GM19397 (cell line): ENCODE measurements around the gene TMEM186.
"Not testable (repeated sequence)": the region's sequence is repeated elsewhere in the genome, so short reads cannot be mapped to it uniquely, and the experiment has no call there.

Experiments
- ATAC-seq: cut with Tn5 transposase; IDR thresholded peaks from one replicate; pipeline ENCODE4 v1.9.1; 2021; ENCODE audit warnings: mild to moderate bottlenecking, moderate library complexity; ENCODE audit not compliant: unreplicated experiment

TMEM186 gene

DNA sequence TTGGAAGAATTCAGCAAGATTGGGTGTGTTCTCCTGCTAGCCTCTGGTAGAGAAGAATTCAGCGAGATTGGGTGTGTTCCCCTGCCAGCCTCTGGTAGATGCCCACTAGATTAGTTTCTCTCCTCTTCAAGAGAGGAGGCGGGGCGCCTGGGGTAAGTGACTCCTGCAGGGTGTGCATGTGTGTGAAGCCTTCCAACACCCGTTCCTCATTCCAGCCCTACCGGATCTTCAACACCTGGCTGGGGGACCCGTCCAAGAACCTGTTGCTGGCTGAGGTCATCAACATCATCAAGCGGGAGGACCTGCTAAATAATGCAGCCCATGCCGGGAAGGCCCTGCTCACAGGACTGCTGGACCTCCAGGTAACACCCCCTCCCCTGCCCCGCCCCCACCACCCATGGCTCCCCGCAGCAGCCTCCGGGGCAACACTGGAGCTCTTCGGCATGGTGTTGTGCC, 21.3 kb downstream of the TMEM186 start:
- no peak for ATAC-seq

GRCh38 chr16:8775359-8775758, 22.1 kb downstream of the TMEM186 start:
- ATAC-seq, result no peak

- no peak for ATAC-seq
Measured at GRCh38 chr16:8774208-8774607, 23.2 kb downstream of the TMEM186 start.

- no peak for ATAC-seq
Measured at GRCh38 chr16:8773537-8773936, 23.9 kb downstream of the TMEM186 start.

DNA sequence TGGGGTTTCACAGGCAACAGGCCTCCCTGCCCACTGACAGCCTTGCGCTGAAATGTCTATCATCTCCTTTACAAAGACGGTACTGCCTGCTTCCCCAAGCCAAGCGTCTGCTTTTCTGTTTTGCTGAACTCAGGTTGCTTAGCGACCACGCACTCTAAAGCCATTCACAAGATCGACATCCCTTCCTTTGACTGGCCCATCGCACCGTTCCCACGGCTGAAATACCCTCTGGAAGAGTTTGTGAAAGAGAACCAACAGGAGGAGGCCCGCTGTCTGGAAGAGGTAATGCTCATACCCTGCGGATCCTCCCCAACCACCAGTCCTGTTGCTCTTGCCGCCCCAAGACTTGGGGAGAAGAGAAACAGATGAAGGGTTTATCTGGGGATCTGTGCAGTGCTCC, 28.7 kb downstream of the TMEM186 start:
- no peak for ATAC-seq

DNA sequence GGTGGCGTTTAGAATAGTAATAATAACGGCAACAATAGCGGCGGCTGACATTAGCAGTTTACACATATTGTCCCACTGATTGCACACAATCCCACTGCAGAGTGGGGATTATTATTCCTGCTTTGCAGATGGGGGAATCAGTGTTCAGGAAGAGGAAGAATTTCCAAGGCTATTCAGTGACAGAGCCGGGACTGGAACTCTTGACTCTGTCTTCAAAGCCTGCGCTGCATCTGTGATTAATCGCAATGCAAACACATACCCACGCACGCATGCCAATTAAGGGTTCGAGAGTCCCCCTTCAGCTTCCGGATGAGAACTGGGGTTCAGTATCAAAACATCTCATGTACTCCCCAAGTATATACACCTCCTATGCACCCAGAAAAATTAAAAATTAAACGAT, 29.2 kb downstream of the TMEM186 start:
- ATAC-seq, result no peak

GRCh38 chr16:8767176-8767575, 30.3 kb downstream of the TMEM186 start:
- ATAC-seq, result no peak

GRCh38 chr16:8764525-8765250, 32.8 kb downstream of the TMEM186 start:
- ATAC-seq, result no peak

GRCh38 chr16:8763899-8764298, 33.5 kb downstream of the TMEM186 start:
- ATAC-seq, result no peak

- ATAC-seq, result no peak
Measured at GRCh38 chr16:8763083-8763482, 34.4 kb downstream of the TMEM186 start.

DNA sequence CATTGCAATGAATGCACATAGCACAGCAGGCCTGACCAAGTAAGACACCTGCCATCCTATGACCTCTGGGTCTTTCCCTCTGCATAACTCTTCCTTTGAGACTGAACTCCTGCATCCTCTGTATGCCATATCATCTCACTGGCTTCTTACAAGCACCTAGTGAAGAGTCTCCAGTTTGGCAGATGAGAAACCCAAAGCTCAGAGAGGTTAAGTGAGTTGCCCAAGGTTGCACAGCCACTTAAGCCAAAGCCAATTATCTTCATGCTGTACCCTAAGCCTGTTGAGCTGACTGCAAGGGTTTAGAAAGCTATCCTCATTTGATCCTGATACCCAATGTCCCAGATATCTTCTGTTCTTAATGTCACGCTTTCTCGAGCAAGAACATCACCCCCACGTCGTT, 35.2 kb downstream of the TMEM186 start:
- no peak for ATAC-seq

DNA sequence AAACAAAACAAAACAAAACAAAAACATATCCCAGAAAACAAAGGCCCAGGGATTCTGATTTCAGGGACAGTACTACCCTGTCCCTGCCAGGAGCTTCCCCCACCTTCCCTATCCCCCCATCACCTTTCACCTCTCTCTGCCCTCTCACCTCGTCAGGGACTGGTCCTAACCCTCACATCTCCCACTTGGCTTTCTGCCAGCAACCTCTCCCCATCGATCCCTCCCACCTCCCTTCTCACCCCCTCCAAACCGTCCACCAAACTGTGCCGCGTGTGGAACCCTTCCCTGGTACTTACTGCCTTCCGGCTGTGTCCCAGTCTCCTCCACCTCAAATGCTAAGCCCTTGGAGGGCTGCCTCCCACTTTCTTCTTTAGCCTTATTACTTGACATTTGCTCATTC, 36.4 kb downstream of the TMEM186 start:
- no peak for ATAC-seq

- no peak for ATAC-seq
Measured at GRCh38 chr16:8760021-8760420, 37.4 kb downstream of the TMEM186 start.

DNA sequence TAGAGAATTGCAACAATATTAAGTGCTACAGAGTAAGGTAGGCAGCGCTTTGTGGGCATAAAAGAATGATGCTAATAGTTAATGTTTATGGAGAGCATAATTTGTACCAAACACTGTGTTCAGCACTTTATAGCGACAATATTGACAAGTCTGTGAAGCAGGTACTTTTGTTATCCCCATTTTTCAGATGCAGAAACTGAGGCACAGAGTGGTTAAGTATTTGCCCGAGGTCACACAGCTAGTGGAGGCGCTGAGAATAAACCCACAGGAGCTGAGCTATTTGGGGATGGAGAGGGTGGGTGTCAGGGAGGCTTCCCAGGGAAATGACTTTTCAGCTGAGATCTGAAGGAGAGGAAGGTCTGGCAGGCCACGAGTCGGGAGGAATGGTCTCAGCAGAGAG, 39.4 kb downstream of the TMEM186 start:
- ATAC-seq, result no peak

- no peak for ATAC-seq
Measured at GRCh38 chr16:8756755-8757154, 40.7 kb downstream of the TMEM186 start.

DNA sequence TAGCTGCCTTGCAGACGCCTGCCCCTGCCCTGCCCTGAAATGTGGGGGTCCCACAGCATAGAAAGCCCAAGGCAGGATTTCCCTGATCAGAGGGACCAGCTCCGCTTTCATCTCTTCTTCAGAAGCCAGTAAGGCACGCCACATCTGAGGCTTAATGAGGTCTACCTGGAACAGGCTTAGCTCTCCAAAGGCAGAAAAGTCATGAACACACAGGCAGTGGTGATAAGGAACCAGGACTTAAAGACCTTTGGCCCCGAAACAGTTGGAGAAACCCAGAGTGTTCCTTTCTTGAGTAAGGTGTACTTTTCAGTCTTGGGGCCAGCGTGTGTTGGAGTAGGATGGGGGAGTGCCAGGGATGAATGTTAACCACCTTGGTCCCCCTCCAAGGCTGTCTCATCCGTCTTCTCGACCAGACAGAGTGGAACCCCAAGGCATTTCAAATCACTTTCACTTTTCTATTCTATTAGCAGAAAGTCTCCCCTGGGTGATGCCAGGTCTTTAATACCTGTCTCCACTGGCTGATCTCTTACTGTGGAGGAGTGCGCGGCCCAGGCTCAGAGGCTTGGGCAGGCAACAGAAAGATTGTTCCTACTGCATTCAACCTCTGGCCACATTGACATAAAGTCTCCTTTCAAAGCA, 43.9 kb downstream of the TMEM186 start:
- ATAC-seq, result no peak

DNA sequence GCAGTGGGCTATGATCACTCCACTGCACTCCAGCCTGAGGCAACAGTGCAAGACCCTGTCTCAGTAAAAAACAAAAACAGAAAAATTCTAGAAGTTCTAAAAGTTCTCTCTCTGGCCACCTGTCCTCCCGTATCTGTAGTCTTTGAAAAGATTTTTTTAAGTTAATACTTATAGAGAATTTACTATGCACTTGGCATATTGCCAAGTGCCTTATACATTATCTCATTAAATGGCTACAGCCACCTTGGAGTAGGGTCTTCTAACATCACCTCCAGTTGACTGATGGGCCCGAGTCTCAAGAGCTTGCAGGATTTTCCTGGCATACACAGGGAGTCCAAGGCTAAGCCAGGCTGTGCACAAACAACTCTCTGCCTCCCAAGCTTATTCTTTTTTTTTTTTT, 44.7 kb downstream of the TMEM186 start:
- no peak for ATAC-seq

DNA sequence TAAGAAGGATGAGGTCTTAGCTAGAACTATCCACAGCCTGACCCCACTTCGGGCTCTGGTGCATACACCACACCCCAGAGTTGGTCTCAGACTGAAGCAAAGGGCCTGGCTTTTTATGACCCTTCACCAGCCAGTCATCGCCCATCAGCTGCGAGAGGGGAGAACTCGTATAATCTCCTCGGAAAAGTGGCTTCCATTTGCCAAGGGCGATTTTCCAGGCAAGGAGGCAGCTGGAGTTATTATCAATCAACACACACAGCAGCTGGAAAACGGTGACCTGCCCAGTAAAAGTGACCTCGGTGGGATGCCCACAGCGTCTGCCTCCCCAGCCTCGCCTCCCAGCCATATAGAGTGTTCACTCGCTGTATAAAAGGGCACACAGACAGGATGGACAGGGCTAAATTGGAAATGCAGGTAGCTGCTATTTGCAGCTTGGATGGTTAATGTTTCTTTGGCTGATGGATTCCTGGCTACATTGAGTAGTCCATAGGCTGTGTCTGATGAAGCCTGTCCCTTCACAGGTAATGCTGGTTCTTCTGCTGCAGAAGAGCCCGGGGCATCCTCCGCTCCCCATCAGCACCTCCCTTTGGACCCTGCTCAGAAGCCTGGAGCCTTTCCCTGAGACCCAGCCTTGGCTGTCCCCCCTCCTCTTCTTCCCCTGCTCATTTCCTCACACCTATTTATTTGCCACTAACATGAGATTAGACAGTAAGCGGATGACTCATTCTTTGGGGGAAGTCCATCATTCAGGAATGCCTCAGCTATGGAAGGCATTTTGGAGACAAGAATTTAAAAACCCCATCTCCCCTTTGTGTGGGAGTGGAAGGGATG, 45.7 kb downstream of the TMEM186 start:
- no peak for ATAC-seq

DNA sequence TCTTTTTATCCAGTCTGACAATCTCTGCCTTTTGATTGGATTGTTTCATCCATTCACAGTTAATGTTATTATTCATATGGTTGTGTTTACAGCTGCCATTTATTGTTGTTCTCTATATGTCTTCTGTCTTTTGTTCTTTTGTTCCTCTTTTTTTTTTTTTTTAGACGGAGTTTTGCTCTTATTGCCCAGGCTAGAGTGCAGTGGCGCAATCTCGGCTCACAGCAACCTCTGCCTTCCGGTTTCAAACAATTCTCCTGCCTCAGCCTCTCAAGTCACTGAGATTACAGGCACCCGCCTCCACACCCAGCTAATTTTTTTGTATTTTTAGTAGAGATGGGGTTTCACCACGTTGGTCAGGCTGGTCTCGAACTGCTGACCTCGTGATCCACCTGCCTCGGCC, 48.5 kb downstream of the TMEM186 start:
- ATAC-seq, result not testable (repeated sequence)
